Endometrium (tissue), 2 donors: Measurements from ENCODE around the gene DAAM2.

Experiments used
- FAIRE-seq: peaks from 2 replicates; lab custom pipeline; 2012; peaks lifted over from hg19 to GRCh38; lab: Jason Lieb, UNC
- donor health status: control.
- donor health status: control.

Gene DAAM2

DNA sequence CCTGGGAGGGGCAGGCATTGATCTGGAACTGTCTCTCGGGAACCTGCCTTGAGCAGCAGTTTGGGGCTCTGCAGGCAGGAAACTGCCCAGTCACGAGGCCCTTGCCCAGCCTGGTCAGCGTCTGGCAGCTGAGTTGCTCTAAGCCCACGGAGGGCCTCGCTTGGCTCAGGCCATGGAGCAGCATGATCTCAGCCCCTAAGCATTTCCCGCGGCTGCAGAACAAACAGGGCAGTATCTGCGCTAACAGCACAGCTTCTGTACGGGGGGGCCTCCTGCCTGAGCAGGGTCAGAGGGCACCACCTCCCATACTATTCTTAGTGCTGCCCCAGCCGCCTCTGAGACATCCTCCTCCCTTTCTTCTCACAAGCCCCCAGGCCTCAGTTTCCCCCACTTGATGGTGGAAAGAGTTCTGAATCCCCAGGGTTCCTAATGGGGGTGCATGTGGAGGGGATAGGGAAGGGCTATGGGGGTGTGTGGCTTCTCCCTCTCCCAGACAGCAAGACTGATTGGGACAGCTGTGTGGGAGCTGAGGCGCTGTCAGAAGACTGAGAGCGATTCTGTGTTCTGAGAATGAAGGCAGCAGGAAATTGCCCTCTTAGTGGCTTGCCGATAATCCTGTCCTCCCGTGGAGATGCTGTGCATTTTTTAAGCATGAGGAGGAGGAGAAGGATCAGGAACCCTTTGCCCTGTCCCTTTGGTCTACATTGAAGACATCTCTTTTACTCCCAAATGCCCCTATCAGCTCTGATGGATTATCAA is 95.7 kb downstream of the DAAM2 start:
- FAIRE-seq = no peak

- FAIRE-seq = no peak
Observed at GRCh38 chr6:39889229-39889628, 97.1 kb downstream of the DAAM2 start.

- FAIRE-seq = no peak
Observed at GRCh38 chr6:39891353-39891752, 99.2 kb downstream of the DAAM2 start.

DNA sequence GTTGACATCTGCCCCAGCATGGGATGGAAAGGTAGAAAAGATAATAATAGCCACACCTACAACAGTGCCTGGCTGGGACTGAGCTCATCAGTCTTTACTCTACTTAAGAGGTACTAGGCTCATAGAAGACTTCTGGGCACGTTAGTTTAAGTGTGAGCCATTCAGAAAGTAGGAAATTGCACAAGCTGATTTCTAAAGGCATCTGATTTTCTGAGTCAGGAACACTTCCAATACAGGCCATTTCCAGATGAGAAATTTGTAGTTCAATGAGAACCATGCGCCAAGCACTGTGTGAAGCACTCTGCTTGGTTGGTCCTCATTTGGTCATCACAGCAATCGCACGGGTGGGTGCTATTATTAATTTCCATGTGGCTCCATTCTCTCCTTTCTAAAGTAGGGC is 99.8 kb downstream of the DAAM2 start:
- FAIRE-seq = no peak

- no peak for FAIRE-seq
Observed at GRCh38 chr6:39892490-39893129, 100.4 kb downstream of the DAAM2 start.

- no peak for FAIRE-seq
Observed at GRCh38 chr6:39893286-39893685, 101.1 kb downstream of the DAAM2 start.

DNA sequence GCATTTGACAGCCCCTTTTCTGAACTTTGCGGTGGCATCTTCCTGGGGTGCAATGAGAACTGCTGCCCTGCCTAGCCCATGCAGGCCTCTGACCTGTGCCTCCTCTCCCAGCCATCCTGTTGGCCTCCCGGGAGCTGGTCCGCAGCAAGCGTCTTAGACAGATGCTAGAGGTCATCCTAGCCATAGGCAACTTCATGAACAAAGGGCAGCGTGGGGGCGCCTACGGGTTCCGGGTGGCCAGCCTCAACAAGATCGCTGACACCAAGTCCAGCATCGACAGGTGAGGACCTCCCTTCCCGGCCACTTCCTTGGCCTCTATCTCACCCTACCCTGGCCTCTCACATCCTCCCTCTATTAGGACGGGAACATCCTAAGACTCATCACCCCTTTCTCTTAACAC is 104.5 kb downstream of the DAAM2 start:
- FAIRE-seq = no peak

DNA sequence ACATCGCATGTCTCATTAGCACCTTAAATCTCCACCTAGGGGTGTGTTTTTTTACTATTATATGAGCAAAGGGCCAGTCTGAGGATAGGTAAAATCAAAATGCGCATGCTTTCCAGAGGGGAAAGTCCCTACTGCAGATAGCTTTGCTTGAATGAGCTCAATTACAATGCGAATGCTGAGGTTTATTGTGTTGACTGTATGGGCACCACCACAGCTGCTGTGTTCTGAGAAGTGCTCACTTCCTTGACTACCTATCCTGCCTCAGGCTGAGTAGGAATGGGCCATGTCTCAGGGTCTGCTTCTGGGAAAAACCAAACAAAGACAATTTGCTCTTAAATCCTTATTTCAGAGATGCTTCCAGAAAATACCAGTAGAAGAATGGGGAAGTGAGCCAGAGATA is 105.5 kb downstream of the DAAM2 start:
- FAIRE-seq = no peak

DNA sequence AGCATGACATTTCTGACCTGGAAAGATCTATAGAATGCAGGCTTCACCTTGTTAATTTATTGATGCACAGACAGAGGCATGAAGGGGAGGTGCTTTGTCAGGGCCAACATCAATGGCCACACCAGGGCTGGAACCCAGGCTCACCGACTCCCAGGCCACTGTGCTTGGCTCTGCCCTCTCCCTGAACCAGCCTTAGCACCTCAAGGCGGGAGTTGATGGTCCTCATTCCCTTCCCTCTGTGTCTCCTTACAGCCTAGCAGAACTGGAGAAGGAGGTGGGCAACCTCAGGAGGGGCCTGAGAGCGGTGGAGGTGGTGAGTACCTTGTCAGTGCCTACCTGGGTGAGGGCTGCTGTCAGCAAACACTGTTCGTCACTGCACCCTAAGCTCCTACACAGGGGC is 106.4 kb downstream of the DAAM2 start:
- FAIRE-seq = no peak

DNA sequence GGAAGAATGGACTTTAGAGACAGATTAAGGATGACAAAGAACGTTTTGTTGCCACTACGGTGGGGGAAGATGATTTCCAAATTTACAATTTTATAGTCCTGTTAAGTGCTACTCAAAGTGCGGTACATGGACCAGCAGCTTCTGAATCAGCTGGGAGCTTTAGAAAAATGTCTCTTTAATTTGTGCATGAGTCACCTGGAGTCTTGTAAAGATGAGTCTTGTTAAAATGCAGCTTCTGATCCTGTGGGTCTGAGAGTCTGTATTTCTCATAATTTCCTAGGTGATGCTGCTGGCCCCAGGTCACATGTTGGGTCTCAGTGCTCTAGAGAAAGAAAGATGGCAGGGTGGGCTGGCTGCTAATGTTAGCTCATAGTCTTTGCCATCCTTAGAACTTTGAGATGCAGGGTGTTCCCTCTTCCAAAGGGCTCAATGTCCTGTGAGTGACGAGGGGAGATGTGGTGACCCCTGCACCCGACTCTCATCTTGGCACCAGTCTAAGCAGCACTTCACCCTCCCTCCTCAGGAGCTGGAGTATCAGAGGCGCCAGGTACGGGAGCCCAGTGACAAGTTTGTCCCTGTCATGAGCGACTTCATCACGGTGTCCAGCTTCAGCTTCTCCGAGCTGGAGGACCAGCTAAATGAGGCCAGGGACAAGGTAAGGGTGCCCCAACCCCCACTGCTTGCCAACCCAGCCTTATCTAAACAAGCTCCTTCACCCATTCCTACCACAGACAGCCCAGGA is 107.5 kb downstream of the DAAM2 start:
- no peak for FAIRE-seq

DNA sequence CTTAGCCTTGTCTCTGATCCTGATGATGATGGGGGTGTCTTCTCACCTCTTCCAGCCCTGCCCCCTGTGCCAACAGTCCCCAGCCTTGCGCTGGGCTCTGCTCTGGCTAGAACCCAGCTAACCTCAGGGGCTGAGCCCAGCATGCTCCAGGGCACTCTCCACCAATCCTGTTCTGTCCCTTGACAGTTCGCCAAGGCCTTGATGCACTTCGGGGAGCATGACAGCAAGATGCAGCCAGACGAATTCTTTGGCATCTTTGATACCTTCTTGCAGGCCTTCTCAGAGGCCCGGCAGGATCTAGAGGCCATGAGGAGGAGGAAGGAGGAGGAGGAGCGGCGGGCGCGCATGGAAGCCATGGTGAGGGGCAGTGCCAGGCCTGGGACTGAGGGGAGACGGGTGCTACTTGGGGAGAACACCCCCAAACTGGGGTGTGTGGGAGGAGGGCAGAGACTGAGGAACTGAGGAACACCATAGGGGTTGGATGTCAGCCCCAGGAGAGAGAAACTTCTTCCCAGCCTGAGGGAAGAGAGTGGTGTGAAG is 109.0 kb downstream of the DAAM2 start:
- FAIRE-seq = no peak

DNA sequence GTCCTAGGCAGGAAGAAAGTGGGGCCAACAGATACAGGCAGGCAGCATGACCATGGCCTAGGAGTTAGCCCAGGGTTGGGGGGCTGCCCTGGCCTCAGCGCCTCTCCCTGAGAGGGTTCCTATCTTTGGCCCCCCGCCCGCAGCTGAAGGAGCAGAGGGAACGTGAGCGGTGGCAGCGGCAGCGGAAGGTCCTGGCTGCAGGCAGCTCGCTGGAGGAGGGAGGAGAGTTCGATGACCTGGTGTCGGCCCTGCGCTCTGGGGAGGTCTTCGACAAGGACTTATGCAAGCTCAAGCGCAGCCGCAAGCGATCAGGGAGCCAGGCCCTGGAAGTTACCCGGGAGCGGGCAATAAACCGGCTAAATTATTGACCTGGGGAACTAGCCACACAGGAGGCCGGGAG is 109.5 kb downstream of the DAAM2 start:
- no peak for FAIRE-seq

DNA sequence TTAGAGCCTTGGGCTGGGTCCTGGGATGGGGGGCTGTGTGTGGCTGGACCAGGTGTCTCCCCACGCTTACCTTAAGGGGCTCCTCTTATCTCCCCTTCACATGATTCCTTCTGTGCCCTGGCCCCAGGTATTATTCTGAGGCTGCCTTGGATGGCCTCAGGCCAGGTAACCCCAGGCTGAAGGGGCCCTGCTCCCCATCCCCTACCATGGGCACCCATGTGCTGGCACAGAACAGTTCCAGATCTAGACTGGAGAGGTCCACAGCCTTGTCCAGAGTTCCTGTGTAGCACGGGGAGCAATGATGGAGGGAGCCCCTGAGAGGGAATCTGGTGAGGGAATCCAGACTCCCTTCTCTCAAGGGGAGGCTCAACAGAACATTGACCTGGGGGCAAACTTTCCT is 110.0 kb downstream of the DAAM2 start:
- FAIRE-seq = no peak

- FAIRE-seq = no peak
Observed at GRCh38 chr6:39902786-39903465, 110.8 kb downstream of the DAAM2 start.

DNA sequence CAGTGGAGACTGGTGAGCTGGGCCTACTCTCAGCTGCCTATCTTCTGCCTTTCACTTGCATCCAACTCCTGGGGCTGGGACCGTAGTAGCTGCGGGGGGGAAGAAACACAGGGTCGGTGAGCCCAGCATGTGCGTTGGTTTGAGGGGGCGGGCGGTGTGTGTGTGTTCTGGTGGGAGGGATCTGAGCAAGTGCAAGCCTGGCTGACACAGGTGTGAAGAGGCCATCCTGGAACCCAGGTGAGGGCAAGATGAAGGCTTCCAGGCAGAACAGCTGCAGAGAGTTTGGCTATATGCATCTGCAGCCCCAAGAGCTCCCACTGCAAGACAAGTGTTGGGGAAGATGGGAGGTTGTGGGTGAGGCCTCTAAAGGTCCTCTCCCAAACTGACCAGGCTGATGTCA is 111.5 kb downstream of the DAAM2 start:
- FAIRE-seq = no peak

GRCh38 chr6:39904946-39905639 is 112.9 kb downstream of the DAAM2 start:
- FAIRE-seq = no peak

DNA sequence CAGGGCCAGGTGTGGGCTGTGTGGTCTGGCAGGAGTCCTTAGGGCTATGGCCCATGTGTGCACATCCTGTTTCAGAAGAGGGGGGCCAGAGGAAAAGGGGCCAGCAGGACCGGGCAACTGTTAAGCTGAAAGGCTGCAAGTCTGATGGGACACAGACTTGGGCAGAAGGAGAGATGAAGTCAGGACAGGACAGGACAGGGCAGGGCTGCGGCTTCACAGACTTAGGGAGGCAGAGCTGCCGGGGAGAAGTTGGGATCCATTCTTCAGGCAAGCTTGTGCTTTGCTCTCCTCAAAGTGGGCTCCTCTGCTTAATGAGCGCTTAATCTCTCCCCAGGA is 113.4 kb downstream of the DAAM2 start:
- no peak for FAIRE-seq

GRCh38 chr6:39906318-39906761 is 114.2 kb downstream of the DAAM2 start:
- no peak for FAIRE-seq

DNA sequence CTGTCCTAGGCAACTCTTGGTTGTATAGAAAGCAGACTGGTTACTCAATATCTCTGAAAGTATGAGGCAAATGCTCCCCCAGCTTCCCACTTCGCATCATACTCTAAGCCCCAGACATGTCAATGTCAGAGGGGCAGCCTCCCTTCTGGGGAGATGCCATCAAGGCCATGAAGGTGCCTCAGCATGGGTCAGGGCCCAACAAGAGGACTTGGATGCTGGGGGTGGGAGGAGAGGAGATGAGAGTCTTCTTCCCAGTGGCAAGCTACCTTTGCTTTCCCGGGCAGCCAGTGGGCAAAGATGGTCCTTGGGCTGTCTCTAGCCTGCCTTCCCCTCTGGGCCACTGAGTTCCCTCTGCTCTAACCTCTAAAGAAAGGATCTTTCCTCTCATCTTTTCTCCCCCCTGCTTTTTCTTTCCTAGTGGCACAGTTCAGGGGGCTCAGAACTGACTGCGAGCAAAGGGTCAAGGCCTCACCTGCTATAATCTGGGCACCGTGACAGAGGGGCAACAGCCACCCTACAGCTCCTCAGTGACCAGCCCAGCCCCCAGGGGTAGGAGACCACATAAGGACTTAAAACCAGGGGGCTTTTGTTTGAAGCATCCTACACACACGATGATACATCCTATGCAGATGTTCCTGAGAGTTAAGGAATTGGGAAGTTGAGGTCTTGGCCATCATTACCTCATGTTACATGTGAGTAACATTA is 115.8 kb downstream of the DAAM2 start:
- no peak for FAIRE-seq

DNA sequence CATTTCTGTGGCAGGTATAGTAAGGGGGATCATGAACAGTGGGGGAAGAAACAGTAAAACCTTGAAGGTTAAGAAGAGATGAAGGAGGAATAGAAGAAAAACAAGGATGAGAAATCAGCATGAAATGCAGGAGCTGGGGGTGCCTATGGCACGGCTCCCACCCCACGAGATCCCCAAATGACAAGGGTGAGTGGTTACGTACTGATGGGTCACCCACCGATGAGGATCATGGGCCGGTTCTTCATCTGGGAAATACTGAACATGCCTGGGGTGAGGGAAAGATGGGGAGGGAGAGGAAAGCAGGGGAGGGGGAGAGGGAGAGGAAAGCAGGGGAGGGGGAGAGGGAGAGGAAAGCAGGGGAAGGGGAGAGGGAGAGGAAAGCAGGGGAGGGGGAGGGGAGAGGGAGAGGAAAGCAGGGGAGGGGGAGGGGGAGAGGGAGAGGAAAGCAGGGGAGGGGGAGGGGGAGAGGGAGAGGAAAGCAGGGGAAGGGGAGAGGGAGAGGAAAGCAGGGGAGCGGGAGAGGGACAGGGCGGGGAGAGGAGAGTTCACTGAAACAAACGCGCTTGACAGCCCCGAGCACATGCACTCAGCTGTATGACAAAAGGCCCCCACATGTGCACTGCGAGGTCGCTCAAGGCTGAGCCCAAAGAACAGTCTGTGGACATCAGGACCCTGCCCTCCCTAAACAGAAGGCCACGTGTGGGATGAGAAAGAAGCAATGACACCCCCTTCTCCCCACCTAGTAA is 116.8 kb downstream of the DAAM2 start:
- no peak for FAIRE-seq

DNA sequence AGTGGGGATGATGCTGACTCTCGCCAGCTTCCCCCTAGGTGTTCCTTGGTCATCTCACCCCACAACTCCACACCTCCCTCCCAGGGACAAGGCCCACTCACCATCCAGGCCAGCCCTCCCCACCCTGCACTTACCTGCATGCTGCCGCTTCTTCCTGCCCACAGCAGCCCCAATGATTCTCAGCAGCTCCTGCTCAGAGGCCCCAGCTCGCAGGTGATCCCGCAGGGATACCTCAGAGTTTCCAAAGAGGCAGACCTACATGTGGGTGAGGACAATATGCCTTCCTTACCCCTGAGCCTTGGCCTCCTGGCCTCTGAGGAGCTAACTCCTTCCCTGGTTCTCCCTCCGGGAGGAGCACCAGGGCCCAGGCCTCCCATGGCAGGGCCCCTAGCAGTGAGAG is 117.5 kb downstream of the DAAM2 start:
- no peak for FAIRE-seq
